Thoracic aorta (tissue), 2 donors: ENCODE data around the gene RGS16. TPM values are rescaled to one million over a fixed set of nuclear protein-coding genes. Genes with fewer than 3 reads are reported as not detected.

Source experiments
- ATAC-seq: fragments of 150-250 bp; one replicate; pipeline ENCODE4 v1.8.0; 2017; ENCODE audit warnings: low read depth; ENCODE audit not compliant: insufficient number of reproducible peaks, low FRiP score
- DNase-seq: peaks from one replicate; pipeline ENCODE4 v3.0.0-alpha.2; 2020; ENCODE audit warnings: low spot score
- H3K27ac ChIP-seq, 2 donors: fragments of 200-600 bp; sonication (generic); 1 replicate in 1 of 2; 2 replicates in 1 of 2; pipeline ENCODE4 v1.5.1; 2016; ENCODE audit warnings: mild to moderate bottlenecking in 2 of 2, moderate library complexity in 2 of 2
- H3K27me3 ChIP-seq: fragments of 200-600 bp; sonication (generic); replicated peaks from 2 replicates; pipeline ENCODE4 v1.6.0; 2016; ENCODE audit warnings: mild to moderate bottlenecking; ENCODE audit not compliant: insufficient read depth
- H3K36me3 ChIP-seq: fragments of 200-600 bp; sonication (generic); one replicate; pipeline ENCODE4 v1.5.1; 2016
- H3K4me1 ChIP-seq, 2 donors: fragments of 200-600 bp; sonication (generic); 1 replicate in 1 of 2; 2 replicates in 1 of 2; pipeline versions ENCODE4 v1.5.1 to v1.6.0; 2016; ENCODE audit warnings: low read depth in 2 of 2, mild to moderate bottlenecking in 1 of 2; ENCODE audit not compliant: control insufficient read depth in 1 of 2
- H3K4me3 ChIP-seq: fragments of 200-600 bp; sonication (generic); 2 replicates; pipeline ENCODE4 v1.5.1; 2016; ENCODE audit warnings: mild to moderate bottlenecking
- H3K9me3 ChIP-seq: fragments of 200-600 bp; sonication (generic); 2 replicates; pipeline ENCODE4 v1.5.1; 2016
- total RNA-seq, 2 donors: library from RNA; depleted of rRNA; stranded (reverse); fragments of >200 nt; gene quantifications; one replicate each; pipeline versions ENCODE4 v1.1.0 to v1.2.3, GENCODE V29; 2016
- TF ChIP-seq, protein P1 (sequence below): fragments of 200-600 bp; sonication (generic); IDR thresholded peaks from one replicate; pipeline ENCODE4 v1.5.1; 2019; ENCODE audit warnings: antibody characterized with exemption

The RGS16 gene
- total RNA-seq, 2 donors from 2014 or later, result 8.8 to 15.2 TPM

DNA sequence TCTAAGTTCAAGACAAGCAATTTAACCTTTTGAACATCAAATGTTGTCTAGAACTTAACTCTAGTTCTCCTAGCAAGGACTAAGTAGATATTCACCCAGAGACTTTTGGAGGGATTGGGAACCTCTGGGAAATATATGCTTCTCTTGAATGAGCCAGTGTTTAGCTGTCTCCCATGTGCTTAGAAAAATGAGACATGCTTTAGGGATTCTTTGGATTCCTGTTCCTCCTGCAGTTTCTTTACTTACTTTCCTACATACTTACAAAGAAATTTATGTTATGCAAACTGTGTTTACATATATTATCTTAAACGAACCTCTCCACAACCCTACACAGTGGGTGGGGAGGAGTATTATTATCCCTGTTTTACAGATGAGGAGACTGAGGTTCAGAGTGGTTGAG lies 54.4 kb downstream of the RGS16 start:
- H3K4me3 ChIP-seq, result no peak overlapping the region
- DNase-seq (no peak), ATAC-seq (no peak)
- H3K4me1 ChIP-seq, result no peaks in the 10 kb centered on the region
- no peaks in the 10 kb centered on the region for H3K27me3 ChIP-seq
- H3K36me3 ChIP-seq, result no peaks in the 10 kb centered on the region
- H3K9me3 ChIP-seq, result peaks cover 6% of the 10 kb centered on the region
- no peak overlapping the region for H3K27ac ChIP-seq
- TF ChIP-seq, protein P1, sequence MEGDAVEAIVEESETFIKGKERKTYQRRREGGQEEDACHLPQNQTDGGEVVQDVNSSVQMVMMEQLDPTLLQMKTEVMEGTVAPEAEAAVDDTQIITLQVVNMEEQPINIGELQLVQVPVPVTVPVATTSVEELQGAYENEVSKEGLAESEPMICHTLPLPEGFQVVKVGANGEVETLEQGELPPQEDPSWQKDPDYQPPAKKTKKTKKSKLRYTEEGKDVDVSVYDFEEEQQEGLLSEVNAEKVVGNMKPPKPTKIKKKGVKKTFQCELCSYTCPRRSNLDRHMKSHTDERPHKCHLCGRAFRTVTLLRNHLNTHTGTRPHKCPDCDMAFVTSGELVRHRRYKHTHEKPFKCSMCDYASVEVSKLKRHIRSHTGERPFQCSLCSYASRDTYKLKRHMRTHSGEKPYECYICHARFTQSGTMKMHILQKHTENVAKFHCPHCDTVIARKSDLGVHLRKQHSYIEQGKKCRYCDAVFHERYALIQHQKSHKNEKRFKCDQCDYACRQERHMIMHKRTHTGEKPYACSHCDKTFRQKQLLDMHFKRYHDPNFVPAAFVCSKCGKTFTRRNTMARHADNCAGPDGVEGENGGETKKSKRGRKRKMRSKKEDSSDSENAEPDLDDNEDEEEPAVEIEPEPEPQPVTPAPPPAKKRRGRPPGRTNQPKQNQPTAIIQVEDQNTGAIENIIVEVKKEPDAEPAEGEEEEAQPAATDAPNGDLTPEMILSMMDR, result no peak

DNA sequence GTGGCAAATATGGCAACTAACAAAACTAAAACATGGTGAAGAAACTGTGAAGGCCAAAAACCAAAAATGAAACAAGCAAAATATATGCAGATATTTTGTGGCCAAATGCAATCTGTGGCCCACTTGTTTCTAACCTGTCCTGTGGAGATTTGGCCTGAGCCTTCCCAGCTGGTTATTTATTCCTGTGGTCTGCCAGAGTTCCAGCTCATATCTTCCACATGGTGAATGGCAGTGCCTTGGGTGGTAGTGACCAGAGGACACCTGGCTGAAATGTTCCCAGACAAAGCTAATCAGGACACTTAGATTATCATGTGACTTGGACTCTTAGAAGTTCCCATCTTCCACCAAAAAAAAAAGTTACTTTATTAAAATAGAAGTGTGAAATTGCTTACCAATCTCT lies 54.8 kb downstream of the RGS16 start:
- Histone ChIP-seq H3K27ac (no peak overlapping the region), H3K9me3 (peaks cover 6% of the 10 kb centered on the region), H3K27me3 (no peaks in the 10 kb centered on the region), H3K36me3 (no peaks in the 10 kb centered on the region), H3K4me1 (no peaks in the 10 kb centered on the region), H3K4me3 (no peak overlapping the region)
- DNase-seq, result no peak
- TF ChIP-seq, protein P1, result no peak
- ATAC-seq, result no peak

Other genes starting within 250 kb of the RGS16 start
- 100 to 1,000 TPM; 705 to 998 TPM for gene GLUL, start 212.6 kb downstream of the RGS16 start, total RNA-seq
- gene TEDDM1, start 203.7 kb downstream of the RGS16 start, total RNA-seq, result not detected
- not detected for gene RGSL1, start 154.2 kb downstream of the RGS16 start, total RNA-seq
- gene RNASEL, start 15.1 kb downstream of the RGS16 start, total RNA-seq, result 10 to 100 TPM in 1 of 2 donors, 1 to 10 TPM in 1; 5.9 to 11.2 TPM
- gene RGS8, start 80.2 kb upstream of the RGS16 start, total RNA-seq, result not detected
- gene NPL, start 185.4 kb upstream of the RGS16 start, total RNA-seq, result 10 to 100 TPM; 10.3 to 30.7 TPM
- gene DHX9, start 235.0 kb upstream of the RGS16 start, total RNA-seq, result 10 to 100 TPM; 62.7 to 67.9 TPM